Testis (tissue), 2 donors: ENCODE measurements around the gene PRRT2.
"Not testable (repeated sequence)": the region's sequence is repeated elsewhere in the genome, so short reads cannot be mapped to it uniquely, and the experiment has no call there.

Source experiments
- POLR2A ChIP-seq: fragments of 450-650 bp; IDR thresholded peaks from one replicate; pipeline ENCODE4 v1.6.1; 2017; ENCODE audit warnings: antibody characterized with exemption, mild to moderate bottlenecking, moderate library complexity
- TF ChIP-seq, protein P1 (sequence below), 3 experiments: fragments of 450-650 bp in 2 of 3; fragments of 200-600 bp in 1 of 3; sonication (generic) in 1 of 3; IDR thresholded peaks; one replicate each; pipeline ENCODE4 v1.5.1; 2016 to 2019; ENCODE audit warnings: antibody characterized with exemption in 3 of 3, mild to moderate bottlenecking in 2 of 3, moderate library complexity in 1 of 3

GRCh38 chr16:29793153-29793552, 18.8 kb upstream of the PRRT2 start:
- TF ChIP-seq, protein P1, sequence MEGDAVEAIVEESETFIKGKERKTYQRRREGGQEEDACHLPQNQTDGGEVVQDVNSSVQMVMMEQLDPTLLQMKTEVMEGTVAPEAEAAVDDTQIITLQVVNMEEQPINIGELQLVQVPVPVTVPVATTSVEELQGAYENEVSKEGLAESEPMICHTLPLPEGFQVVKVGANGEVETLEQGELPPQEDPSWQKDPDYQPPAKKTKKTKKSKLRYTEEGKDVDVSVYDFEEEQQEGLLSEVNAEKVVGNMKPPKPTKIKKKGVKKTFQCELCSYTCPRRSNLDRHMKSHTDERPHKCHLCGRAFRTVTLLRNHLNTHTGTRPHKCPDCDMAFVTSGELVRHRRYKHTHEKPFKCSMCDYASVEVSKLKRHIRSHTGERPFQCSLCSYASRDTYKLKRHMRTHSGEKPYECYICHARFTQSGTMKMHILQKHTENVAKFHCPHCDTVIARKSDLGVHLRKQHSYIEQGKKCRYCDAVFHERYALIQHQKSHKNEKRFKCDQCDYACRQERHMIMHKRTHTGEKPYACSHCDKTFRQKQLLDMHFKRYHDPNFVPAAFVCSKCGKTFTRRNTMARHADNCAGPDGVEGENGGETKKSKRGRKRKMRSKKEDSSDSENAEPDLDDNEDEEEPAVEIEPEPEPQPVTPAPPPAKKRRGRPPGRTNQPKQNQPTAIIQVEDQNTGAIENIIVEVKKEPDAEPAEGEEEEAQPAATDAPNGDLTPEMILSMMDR (IDR thresholded peaks at IDR 0.05), result not testable (repeated sequence)
- TF ChIP-seq POLR2A, result not testable (repeated sequence)
